GM12872 (cell line): ENCODE measurements around the gene CFAP300.

ENCODE experiments used
- TF ChIP-seq, protein P1 (sequence below): IDR thresholded peaks from 3 replicates; pipeline ENCODE4 v1.5.1; 2011; ENCODE audit warnings: low read depth, mild to moderate bottlenecking, low read length, moderate library complexity; ENCODE audit not compliant: insufficient read depth

The CFAP300 gene

GRCh38 chr11:102046841-102047240, 396 bp upstream of the CFAP300 start:
- TF ChIP-seq, protein P1, sequence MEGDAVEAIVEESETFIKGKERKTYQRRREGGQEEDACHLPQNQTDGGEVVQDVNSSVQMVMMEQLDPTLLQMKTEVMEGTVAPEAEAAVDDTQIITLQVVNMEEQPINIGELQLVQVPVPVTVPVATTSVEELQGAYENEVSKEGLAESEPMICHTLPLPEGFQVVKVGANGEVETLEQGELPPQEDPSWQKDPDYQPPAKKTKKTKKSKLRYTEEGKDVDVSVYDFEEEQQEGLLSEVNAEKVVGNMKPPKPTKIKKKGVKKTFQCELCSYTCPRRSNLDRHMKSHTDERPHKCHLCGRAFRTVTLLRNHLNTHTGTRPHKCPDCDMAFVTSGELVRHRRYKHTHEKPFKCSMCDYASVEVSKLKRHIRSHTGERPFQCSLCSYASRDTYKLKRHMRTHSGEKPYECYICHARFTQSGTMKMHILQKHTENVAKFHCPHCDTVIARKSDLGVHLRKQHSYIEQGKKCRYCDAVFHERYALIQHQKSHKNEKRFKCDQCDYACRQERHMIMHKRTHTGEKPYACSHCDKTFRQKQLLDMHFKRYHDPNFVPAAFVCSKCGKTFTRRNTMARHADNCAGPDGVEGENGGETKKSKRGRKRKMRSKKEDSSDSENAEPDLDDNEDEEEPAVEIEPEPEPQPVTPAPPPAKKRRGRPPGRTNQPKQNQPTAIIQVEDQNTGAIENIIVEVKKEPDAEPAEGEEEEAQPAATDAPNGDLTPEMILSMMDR, result no peak

- TF ChIP-seq, protein P1, result no peak
Observed at GRCh38 chr11:102050927-102051575, 3.8 kb downstream of the CFAP300 start.

GRCh38 chr11:102061276-102061675, 14.0 kb downstream of the CFAP300 start:
- TF ChIP-seq, protein P1, result peak; percentile 8; the same call in 1 of the 3 replicates

DNA sequence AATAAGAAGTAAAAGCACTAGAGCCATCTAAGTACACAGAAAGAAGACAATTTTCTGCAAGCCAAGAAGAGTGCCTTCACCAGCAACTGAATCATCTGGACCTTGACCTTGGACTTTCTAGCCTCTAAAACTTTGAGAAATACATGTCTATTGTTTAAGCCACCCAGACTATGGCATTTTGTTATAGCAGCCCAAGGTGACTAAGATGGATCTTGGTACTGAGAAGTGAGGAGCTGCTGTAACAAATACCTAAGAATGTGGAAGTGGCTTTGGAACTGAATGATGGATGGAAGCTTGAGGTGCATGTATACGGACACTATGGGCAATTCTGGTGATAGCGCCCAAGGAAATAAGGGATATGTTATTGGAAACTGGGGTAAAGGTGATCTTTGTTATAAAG, 14.9 kb downstream of the CFAP300 start:
- TF ChIP-seq, protein P1, result no peak

- TF ChIP-seq, protein P1, result no peak
Observed at GRCh38 chr11:102064316-102064715, 17.1 kb downstream of the CFAP300 start.

- TF ChIP-seq, protein P1, result no peak
Observed at GRCh38 chr11:102070766-102071165, 23.5 kb downstream of the CFAP300 start.

DNA sequence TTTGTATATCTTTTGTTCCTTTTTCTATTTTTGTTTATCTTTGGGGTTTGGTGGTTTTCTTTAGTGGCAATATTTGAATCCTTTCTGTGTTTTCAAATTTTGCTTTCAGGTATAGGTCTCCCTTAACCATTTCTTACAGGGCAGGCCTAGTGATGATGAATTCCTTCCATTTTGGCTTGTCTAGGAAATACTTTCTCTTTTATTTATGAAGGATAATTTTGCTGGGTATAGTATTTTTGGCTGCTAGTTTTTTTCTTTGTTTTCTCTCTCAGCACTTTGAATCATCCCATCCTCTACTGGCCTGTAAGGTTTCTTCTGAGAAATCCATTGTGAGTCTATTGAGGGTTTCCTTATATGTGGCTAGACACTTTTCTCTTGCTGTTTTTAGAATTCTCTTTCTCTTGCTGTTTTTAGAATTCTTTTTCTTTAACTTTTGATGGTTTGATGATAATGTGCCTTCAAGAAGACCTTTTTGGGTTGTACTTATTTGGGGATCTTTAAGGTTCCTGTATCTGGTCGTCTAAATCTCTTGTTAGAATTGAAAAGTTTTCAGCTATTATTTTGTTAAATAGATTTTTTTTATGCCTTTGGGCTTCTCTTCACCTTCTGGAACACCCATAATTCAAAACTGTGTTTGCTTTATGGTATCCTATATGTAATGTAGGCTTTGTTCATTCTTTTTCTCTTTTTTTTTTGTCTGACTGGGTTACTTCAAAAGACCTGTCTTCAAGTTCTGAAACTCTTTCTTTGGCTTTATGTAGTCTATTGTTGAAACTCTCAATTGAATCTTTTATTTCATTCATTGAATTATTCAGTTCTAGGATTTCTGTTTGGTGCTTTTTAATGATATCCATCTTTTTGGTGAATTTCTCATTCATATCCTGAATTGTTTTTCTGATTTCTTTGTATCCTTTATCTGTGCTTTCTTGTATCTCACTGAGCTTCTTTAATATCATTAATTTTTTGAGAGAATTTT, 24.5 kb downstream of the CFAP300 start:
- TF ChIP-seq, protein P1, result no peak
